PFSK-1 (cell line): ENCODE measurements around the gene PHB1. TPM values are rescaled to one million over a fixed set of nuclear protein-coding genes. Genes with fewer than 3 reads are reported as not detected.
A peak's percentile ranks its signal among the peaks of the same experiment; 100 is the strongest.

Experiments used
- FOXP2 ChIP-seq: optimal IDR thresholded peaks from 2 replicates; pipeline ENCODE3; 2011; ENCODE audit warnings: borderline replicate concordance, control low read depth, inconsistent platforms; ENCODE audit not compliant: insufficient read depth; ENCODE audit errors: extremely low read length, extremely low read depth
- POLR2AphosphoS5 ChIP-seq: IDR thresholded peaks from 2 replicates; pipeline ENCODE4 v1.6.1; 2012; ENCODE audit warnings: low read depth, mild to moderate bottlenecking, control low read depth, low read length, moderate library complexity
- REST ChIP-seq, 2 experiments: IDR thresholded peaks; 2 replicates each; pipeline versions ENCODE4 v1.6.1 to v1.8.0; 2011 to 2012; ENCODE audit warnings: low read depth in 2 of 2, low read length in 2 of 2, control low read depth in 1 of 2, inconsistent platforms in 1 of 2, mild to moderate bottlenecking in 1 of 2, moderate library complexity in 1 of 2; ENCODE audit not compliant: insufficient read depth in 1 of 2
- SIN3A ChIP-seq: IDR thresholded peaks from 2 replicates; pipeline ENCODE4 v1.6.1; 2012; ENCODE audit warnings: mild to moderate bottlenecking, low read length, moderate library complexity, borderline replicate concordance; ENCODE audit not compliant: insufficient read depth
- TAF1 ChIP-seq: IDR thresholded peaks from 2 replicates; pipeline ENCODE4 v1.6.1; 2012; ENCODE audit warnings: low read length, control low read depth, borderline replicate concordance; ENCODE audit not compliant: insufficient read depth
- polyA plus RNA-seq: library from polyadenylated mRNA; unstranded; fragments of >200 nt; gene quantifications from one replicate; pipeline ENCODE4 v1.2.1, GENCODE V29; 2012; ENCODE audit warnings: low read depth, missing spikeins; ENCODE audit not compliant: insufficient read length

PHB1 gene
- polyA plus RNA-seq = 394 TPM

- TF ChIP-seq POLR2AphosphoS5 = peak; percentile 87; the same call in 1 of the 2 replicates
- no peak for TF ChIP-seq FOXP2
Measured at GRCh38 chr17:49414622-49415350, at the start of gene PHB1. Gene PHB1 (minus strand): TSS chr17:49414882. CDS start chr17:49413264, 1,618 bp downstream.

GRCh38 chr17:49464049-49464448, 49.4 kb upstream of the PHB1 start:
- no peak for TF ChIP-seq FOXP2
- no peak for TF ChIP-seq REST (IDR thresholded peaks at IDR 0.05; ENCODE audit: insufficient read depth in 1 of 2, low read depth in 2 of 2, low read length in 2 of 2)
- TF ChIP-seq POLR2AphosphoS5 = no peak
- TF ChIP-seq TAF1 = no peak
- TF ChIP-seq SIN3A = no peak

- TF ChIP-seq POLR2AphosphoS5 = no peak
- TF ChIP-seq REST (IDR thresholded peaks at IDR 0.05; ENCODE audit: insufficient read depth in 1 of 2, low read depth in 2 of 2, low read length in 2 of 2) = no peak
- no peak for TF ChIP-seq SIN3A
- TF ChIP-seq FOXP2 = no peak
- no peak for TF ChIP-seq TAF1
Measured at GRCh38 chr17:49461580-49461979, 46.9 kb upstream of the PHB1 start.

GRCh38 chr17:49460401-49460800, 45.7 kb upstream of the PHB1 start:
- TF ChIP-seq REST (IDR thresholded peaks at IDR 0.05; ENCODE audit: insufficient read depth in 1 of 2, low read depth in 2 of 2, low read length in 2 of 2) = no peak
- no peak for TF ChIP-seq TAF1
- no peak for TF ChIP-seq FOXP2
- TF ChIP-seq SIN3A = no peak
- no peak for TF ChIP-seq POLR2AphosphoS5

GRCh38 chr17:49459401-49459984, 44.8 kb upstream of the PHB1 start:
- TF ChIP-seq TAF1 (no peak), SIN3A (no peak), POLR2AphosphoS5 (no peak), REST (IDR thresholded peaks at IDR 0.05; ENCODE audit: insufficient read depth in 1 of 2, low read depth in 2 of 2, low read length in 2 of 2) (no peak), FOXP2 (no peak)
